HCT116 (cell line): ENCODE measurements around the gene ZBTB49.

ENCODE experiments used
- CTCF ChIP-seq, 3 experiments: fragments of 200-600 bp in 1 of 3; sonication (generic) in 1 of 3; IDR thresholded peaks in 2 of 3; conservative IDR thresholded peaks in 1 of 3; 2 replicates each; pipeline ENCODE4 v1.5.1; 2012 to 2017; ENCODE audit warnings: low read depth in 2 of 3, low read length in 2 of 3, antibody characterized with exemption in 1 of 3, borderline replicate concordance in 1 of 3, control low read depth in 1 of 3, mild to moderate bottlenecking in 1 of 3, mixed read lengths in 1 of 3, mixed run types in 1 of 3, moderate library complexity in 1 of 3; ENCODE audit not compliant: insufficient read depth in 1 of 3
- MAX ChIP-seq: IDR thresholded peaks from 2 replicates; pipeline ENCODE4 v1.6.1; 2012
- POLR2A ChIP-seq: IDR thresholded peaks from 2 replicates; pipeline ENCODE4 v1.7.0; 2011; ENCODE audit warnings: borderline replicate concordance; ENCODE audit not compliant: insufficient read depth, insufficient read length; ENCODE audit errors: extremely low read depth
- REST ChIP-seq: IDR thresholded peaks from 2 replicates; pipeline ENCODE4 v1.6.1; 2012; ENCODE audit warnings: low read depth

GRCh38 chr4:4347585-4347984 lies 57.5 kb downstream of the ZBTB49 start:
- TF ChIP-seq CTCF (IDR thresholded peaks at IDR 0.05 in 2 of 3, conservative IDR thresholded peaks at IDR 0.05 in 1 of 3; ENCODE audit: borderline replicate concordance in 1 of 3, insufficient read depth in 1 of 3, low read depth in 2 of 3, low read length in 2 of 3) (no peak), REST (no peak), MAX (no peak), POLR2A (no peak)
